HG03103 (cell line): Measurements from ENCODE around the gene TEX22.

Experiments
- ATAC-seq: cut with Tn5 transposase; IDR thresholded peaks from one replicate; pipeline ENCODE4 v1.9.1; 2021; ENCODE audit warnings: low read depth; ENCODE audit not compliant: unreplicated experiment

TEX22 gene

DNA sequence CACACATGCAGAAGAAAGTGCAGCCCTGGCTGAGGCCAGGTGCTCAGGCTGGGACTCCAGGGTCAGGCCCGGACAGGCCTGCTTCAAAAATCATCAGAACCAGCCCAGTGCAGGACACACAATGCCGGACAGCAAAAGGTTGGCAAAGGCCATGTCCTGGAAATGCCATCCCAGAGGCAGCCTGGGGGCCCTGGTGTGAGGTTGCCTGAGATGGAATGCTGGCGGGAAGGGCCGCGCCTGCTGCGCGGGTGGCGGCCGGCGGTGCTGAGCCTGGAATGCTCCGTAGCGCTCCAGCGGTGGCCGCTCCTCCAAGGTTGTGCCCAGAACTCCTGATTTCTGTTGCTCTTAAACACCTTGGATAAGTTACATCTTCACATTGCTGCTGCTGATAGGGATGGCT is 54.6 kb downstream of the TEX22 start:
- ATAC-seq = no peak

- ATAC-seq = no peak
Observed at GRCh38 chr14:105453847-105454246, 55.5 kb downstream of the TEX22 start.

DNA sequence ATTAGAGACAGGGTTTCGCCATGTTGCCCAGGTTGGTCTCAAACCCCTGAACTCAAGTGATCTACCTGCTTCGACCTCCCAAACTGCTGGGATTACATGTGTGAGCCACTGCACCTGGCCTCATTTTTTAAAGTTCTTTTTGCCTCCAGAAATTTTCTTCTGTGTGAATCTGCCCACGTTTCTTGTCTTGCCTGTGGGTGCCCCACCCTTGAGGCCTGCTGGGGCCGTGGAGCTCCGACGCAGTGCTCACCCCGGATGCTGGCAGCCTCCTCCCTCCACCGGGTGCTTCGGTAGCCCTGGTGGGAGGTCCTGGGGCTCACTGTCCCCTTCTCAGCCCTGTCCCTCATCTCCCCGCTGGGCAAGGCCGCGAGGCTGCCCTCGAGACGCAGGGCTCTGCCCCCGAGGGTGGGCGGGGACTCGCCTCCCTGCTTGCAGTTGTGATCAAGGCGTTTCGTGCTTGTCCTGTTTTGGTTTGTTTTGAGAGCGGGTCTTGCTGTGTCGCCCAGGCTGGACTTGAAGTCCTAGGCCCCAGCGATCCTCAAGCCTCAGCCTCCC is 56.8 kb downstream of the TEX22 start:
- no peak for ATAC-seq

DNA sequence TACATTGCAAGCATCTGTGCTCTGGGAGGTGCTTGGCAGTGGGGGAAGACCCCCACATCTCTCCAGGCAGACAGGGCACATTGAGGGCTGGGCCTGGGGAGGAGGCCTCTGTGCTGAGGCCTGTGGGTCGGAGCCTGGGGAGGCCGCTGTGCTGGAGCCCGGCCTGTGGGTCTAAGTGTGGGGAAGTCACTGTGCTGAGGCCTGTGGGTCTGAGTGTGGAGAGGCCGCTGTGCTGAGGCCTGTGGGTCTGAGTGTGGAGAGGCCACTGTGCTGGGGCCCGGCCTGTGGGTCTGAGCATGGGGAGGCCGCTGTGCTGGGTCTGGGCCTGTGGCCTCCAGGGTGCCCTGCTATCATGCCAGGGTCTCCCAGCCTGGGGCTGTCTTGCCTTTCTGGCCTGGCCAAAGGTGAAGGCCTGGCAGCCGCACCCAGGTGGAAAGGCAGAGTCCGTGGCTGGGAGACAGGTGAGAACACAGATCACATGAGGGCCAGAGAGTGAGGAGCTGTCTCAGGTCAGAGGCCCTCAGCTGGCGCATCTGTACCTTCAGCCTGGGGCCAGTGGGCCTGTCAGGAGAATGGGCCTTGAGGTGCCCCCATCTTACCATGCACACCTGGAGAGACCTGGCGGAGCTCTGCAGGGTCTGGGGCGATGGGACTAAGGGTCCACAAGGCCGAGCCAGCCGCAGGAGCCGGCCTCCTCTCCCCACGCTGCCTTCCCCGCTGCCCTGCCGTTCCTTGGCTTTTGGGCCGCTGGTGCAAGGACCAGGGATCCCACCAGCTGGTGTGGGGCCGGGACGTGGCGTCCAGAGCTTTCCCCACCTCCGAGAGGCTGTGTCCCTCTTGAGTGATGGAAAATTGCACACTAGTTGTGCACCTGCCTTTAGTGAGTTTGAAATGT is 57.7 kb downstream of the TEX22 start:
- ATAC-seq = no peak

DNA sequence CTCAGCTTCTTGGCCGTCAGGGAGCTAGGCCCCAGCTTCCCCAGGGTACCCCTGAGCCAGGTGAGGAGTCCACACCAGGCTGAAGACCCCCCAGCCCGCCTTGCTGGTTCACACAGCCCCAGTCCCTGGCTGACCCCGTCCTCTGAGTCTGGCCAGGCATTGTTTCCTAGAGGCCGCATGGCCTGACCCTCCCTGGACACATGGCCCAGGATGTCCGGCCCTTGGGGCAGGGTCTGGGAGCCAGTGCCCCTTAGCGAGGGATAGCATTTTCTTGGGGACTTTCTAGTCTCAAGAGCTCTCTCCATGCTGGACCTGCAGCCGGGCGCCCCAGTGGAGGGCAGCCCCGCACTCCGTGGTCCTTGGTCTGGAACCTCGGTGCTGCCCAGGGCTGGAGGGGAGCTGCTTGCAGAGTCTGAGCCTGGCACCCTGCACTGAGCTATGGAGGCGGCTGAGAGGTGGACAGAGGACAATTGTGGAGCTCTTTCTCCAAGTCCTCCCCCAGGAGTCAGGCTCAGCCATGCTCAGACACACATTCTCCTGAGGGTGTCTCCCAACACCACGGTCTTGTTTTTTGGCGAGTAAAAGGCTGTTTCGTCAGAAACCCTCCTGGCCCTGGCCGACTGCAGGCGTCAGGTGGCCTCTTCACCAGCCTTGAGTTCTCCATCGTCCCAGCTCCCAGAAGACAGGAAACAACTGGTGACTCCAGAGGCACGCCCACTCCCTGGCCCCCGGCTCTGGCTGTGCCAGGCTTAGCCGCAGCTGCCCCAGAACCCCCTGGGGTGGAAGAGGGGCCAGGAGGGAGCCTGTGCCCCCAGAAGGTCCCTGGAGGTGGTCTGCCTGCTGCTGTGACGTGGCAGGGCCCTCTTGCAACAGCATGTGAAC is 58.6 kb downstream of the TEX22 start:
- ATAC-seq = no peak

DNA sequence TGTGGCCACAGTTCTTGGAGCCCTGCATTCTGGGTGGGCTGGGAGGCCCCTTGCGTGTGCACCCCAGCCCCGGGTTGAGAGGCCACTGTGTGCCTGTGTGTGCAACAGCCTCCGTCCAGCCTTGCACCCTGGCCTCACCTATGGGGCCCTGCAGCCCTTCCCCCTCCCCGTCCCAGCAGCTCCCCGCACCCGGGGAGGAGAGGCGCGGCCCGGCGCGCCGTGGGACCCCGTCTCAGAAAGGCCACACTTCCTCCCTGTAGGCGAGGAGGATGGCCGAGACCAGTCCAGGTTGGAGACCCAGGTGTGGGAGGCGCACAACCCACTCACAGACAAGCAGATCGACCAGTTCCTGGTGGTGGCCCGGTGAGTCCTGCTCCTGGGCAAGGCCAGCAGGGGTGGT is 59.7 kb downstream of the TEX22 start:
- no peak for ATAC-seq

DNA sequence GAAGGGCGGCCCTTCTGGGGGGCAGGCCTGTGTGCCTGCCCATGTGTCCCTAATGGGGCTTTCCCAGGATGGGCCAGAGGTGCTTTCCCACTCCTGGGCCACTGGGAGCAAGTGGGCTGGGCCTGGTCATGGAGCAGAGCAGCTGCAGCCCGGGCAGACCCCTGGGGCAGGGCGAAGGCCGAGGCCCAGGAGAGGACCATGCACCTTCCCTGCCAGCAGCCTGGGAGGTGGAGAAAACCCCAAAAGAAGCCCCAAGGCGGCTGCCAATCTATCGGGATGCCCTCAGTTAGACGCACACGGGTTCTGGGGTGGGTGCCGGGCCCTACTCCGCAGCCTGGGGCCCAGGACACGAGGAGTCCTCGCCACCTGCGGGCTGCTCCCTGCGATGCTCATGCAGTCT is 60.2 kb downstream of the TEX22 start:
- no peak for ATAC-seq

DNA sequence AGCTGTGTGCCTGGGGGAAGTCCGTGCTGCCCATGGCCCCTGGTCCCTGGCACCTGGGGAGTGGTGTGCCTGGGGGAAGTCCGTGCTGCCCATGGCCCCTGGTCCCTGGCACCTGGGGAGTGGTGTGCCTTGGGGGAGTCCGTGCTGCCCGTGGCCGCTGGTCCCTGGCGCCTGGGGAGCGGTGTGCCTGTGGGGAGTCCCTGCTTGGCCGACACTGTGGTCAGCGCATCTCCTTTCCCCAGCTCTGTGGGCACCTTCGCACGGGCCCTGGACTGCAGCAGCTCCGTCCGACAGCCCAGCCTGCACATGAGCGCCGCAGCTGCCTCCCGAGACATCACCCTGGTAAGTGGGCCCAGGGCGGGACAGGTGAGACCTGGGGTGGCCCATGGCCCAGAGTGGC is 61.8 kb downstream of the TEX22 start:
- no peak for ATAC-seq

DNA sequence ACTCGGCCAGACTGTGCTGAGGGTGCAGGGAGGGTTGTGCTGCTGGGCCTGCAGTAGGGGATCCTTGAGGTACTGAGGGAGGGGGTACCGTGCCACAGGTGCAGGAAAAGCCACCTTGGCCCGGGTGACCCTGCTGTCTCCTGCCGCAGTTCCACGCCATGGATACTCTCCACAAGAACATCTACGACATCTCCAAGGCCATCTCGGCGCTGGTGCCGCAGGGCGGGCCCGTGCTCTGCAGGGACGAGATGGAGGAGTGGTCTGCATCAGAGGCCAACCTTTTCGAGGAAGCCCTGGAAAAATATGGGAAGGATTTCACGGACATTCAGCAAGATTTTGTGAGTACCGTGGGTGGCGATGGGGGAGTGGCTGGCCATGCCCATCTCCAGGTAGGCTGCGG is 62.3 kb downstream of the TEX22 start:
- no peak for ATAC-seq

GRCh38 chr14:105461903-105462302 is 63.6 kb downstream of the TEX22 start:
- no peak for ATAC-seq
